ENCODE results near the gene MICU1.

MICU1 gene

GRCh38 chr10:72419241-72419640 lies 206.6 kb downstream of the MICU1 start:
- Histone ChIP-seq H3K36me3 (ENCODE audit: low read depth) (no peaks in the 10 kb centered on the region), H3K4me3 (ENCODE audit: severe bottlenecking) (no peak overlapping the region), H3K27me3 (ENCODE audit: insufficient read depth, poor library complexity, severe bottlenecking) (no peaks in the 10 kb centered on the region), H3K4me1 (ENCODE audit: insufficient read depth, poor library complexity, severe bottlenecking) (no peaks in the 10 kb centered on the region), H3K27ac (ENCODE audit: poor library complexity, severe bottlenecking) (no peak overlapping the region), H3K9me3 (ENCODE audit: severe bottlenecking) (no peaks in the 10 kb centered on the region)
- no peak for ATAC-seq (ENCODE audit: low read depth)
- TF ChIP-seq, protein P1, sequence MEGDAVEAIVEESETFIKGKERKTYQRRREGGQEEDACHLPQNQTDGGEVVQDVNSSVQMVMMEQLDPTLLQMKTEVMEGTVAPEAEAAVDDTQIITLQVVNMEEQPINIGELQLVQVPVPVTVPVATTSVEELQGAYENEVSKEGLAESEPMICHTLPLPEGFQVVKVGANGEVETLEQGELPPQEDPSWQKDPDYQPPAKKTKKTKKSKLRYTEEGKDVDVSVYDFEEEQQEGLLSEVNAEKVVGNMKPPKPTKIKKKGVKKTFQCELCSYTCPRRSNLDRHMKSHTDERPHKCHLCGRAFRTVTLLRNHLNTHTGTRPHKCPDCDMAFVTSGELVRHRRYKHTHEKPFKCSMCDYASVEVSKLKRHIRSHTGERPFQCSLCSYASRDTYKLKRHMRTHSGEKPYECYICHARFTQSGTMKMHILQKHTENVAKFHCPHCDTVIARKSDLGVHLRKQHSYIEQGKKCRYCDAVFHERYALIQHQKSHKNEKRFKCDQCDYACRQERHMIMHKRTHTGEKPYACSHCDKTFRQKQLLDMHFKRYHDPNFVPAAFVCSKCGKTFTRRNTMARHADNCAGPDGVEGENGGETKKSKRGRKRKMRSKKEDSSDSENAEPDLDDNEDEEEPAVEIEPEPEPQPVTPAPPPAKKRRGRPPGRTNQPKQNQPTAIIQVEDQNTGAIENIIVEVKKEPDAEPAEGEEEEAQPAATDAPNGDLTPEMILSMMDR (IDR thresholded peaks at IDR 0.05; ENCODE audit: poor library complexity, severe bottlenecking), result no peak
- DNase-seq (ENCODE audit: low spot score), result no peak

DNA sequence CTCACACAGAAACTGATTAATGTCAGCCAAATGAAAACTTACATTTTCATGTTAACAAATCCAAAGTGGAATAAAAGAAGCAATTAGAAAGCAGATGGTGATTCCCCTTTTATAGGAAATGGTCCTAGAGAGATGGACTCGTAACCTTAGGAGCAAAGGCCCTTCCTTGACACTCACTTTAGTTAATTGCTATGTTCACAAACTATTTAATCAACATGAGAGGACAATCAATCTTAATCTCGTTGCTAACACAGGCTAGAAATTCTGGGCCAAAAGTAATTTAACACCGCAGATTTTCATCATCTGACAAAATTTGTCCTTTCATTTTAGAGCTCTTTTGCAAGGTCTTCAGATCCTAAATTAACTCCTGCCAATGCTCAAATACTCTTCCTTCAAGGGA lies 207.2 kb downstream of the MICU1 start:
- Histone ChIP-seq H3K4me1 (ENCODE audit: insufficient read depth, poor library complexity, severe bottlenecking) (no peaks in the 10 kb centered on the region), H3K27me3 (ENCODE audit: insufficient read depth, poor library complexity, severe bottlenecking) (no peaks in the 10 kb centered on the region), H3K36me3 (ENCODE audit: low read depth) (no peaks in the 10 kb centered on the region; the same call in 1 of the 2 replicates), H3K4me3 (ENCODE audit: severe bottlenecking) (no peak overlapping the region), H3K27ac (ENCODE audit: poor library complexity, severe bottlenecking) (no peak overlapping the region), H3K9me3 (ENCODE audit: severe bottlenecking) (no peaks in the 10 kb centered on the region)
- no peak for DNase-seq (ENCODE audit: low spot score)
- TF ChIP-seq, protein P1 (IDR thresholded peaks at IDR 0.05; ENCODE audit: poor library complexity, severe bottlenecking), result no peak
- no peak for ATAC-seq (ENCODE audit: low read depth)

GRCh38 chr10:72417971-72418370 lies 207.9 kb downstream of the MICU1 start:
- TF ChIP-seq, protein P1 (IDR thresholded peaks at IDR 0.05; ENCODE audit: poor library complexity, severe bottlenecking), result no peak
- H3K27me3 ChIP-seq (ENCODE audit: insufficient read depth, poor library complexity, severe bottlenecking), result no peaks in the 10 kb centered on the region
- no peaks in the 10 kb centered on the region for H3K4me1 ChIP-seq (ENCODE audit: insufficient read depth, poor library complexity, severe bottlenecking)
- H3K36me3 ChIP-seq (ENCODE audit: low read depth), result no peaks in the 10 kb centered on the region; the same call in 1 of the 2 replicates
- no peak overlapping the region for H3K4me3 ChIP-seq (ENCODE audit: severe bottlenecking)
- DNase-seq (ENCODE audit: low spot score) (no peak), ATAC-seq (ENCODE audit: low read depth) (no peak)
- no peak overlapping the region for H3K27ac ChIP-seq (ENCODE audit: poor library complexity, severe bottlenecking)
- no peaks in the 10 kb centered on the region for H3K9me3 ChIP-seq (ENCODE audit: severe bottlenecking)

- H3K9me3 ChIP-seq (ENCODE audit: severe bottlenecking), result no peaks in the 10 kb centered on the region
- H3K27me3 ChIP-seq (ENCODE audit: insufficient read depth, poor library complexity, severe bottlenecking), result no peaks in the 10 kb centered on the region
- no peak for DNase-seq (ENCODE audit: low spot score)
- H3K36me3 ChIP-seq (ENCODE audit: low read depth), result no peaks in the 10 kb centered on the region; the same call in 1 of the 2 replicates
- no peak overlapping the region for H3K4me3 ChIP-seq (ENCODE audit: severe bottlenecking)
- TF ChIP-seq, protein P1 (IDR thresholded peaks at IDR 0.05; ENCODE audit: poor library complexity, severe bottlenecking), result no peak
- H3K27ac ChIP-seq (ENCODE audit: poor library complexity, severe bottlenecking), result no peak overlapping the region
- H3K4me1 ChIP-seq (ENCODE audit: insufficient read depth, poor library complexity, severe bottlenecking), result no peaks in the 10 kb centered on the region
- ATAC-seq (ENCODE audit: low read depth), result no peak
These were observed 209.2 kb downstream of the MICU1 start for GRCh38 chr10:72416661-72417060.

DNA sequence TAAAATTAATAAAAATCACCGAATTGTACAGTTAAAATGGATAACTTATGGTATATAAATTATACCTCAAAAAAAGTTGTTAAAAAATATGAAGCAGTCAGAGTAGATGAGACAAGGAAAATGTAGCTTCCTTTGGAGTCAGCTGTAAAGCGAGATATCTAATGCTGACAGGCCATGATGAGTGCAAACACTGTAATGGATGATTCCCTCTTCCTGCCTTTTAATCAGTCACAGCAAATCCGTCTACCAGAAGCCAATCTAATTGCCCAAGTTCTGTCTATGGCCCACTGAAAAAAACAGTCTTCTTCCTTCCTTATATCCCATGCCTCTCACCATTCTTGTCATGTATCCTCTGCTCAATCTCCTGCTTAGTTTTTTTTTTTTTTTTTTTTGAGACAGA lies 211.2 kb downstream of the MICU1 start:
- TF ChIP-seq, protein P1 (IDR thresholded peaks at IDR 0.05; ENCODE audit: poor library complexity, severe bottlenecking), result no peak
- Histone ChIP-seq H3K27ac (ENCODE audit: poor library complexity, severe bottlenecking) (no peak overlapping the region), H3K4me3 (ENCODE audit: severe bottlenecking) (no peak overlapping the region), H3K27me3 (ENCODE audit: insufficient read depth, poor library complexity, severe bottlenecking) (no peaks in the 10 kb centered on the region), H3K4me1 (ENCODE audit: insufficient read depth, poor library complexity, severe bottlenecking) (no peaks in the 10 kb centered on the region), H3K9me3 (ENCODE audit: severe bottlenecking) (no peaks in the 10 kb centered on the region), H3K36me3 (ENCODE audit: low read depth) (no peaks in the 10 kb centered on the region; the same call in 1 of the 2 replicates)
- ATAC-seq (ENCODE audit: low read depth) (no peak), DNase-seq (ENCODE audit: low spot score) (no peak)
